ENCODE data around the gene CLEC18A. TPM values are rescaled to one million over a fixed set of nuclear protein-coding genes. Genes with fewer than 3 reads are reported as not detected.
A peak's percentile ranks its signal among the peaks of the same experiment; 100 is the strongest.

CLEC18A gene
- total and polyA plus RNA-seq, 2 of the 4 experiments (the other 2 are of a cell fraction) = under 0.01 TPM; not detected in 1

DNA sequence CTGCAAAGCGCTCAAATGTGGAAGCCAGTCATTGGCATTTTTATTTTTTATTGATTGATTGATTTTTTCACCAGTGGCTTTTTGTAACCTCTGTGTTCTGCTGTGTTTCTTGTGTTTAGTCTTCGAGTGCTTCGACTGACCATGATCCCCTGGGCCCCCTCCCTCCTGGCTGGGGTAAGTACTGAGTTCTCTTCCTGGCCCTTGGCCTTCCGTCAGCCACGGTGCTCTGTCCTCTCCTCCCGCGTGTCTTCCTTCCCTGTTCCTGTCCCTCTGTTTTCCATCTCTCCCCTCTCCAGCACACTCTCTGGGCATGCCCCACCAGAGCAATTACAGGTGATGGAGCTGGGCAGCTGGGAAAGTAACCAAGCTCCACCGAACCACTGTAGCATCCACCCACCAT lies 25.8 kb upstream of the CLEC18A start:
- no peak for DNase-seq
- POLR2A ChIA-PET (ENCODE audit: unreplicated experiment) = no interaction called here
- dilution Hi-C loops (cut with HindIII; ENCODE audit: low sequenced_read_pairs, unreplicated experiment) = no loop called here

More for the DNA sequence above, 25.8 kb upstream of the CLEC18A start:
- no peak overlapping the region for H3K4me3 ChIP-seq (ENCODE audit: insufficient read depth, low read depth, low read length)
- CTCF ChIA-PET = interaction anchor here (0.7 kb wide), 1 partner anchor 124 kb away, joined by 3 read pairs; no protein-coding TSS in a partner anchor
- H3K56ac ChIP-seq (ENCODE audit: extremely low read depth, insufficient read depth, low read length) = no peak overlapping the region
- H2BK15ac ChIP-seq (ENCODE audit: low read depth, low read length) = peak overlapping the region; percentile 80; the same call in 2 of the 3 replicates
- H3K9me3 ChIP-seq (ENCODE audit: control insufficient read depth, insufficient read depth, low read length) = no peaks in the 10 kb centered on the region
- in situ Hi-C loops (cut with MboI; ENCODE audit: low sequenced_read_pairs) (no loop called here), intact Hi-C loops (cut with micrococcal nuclease) (no loop called here)
- peak overlapping the region; percentile 85 for H2AFZ ChIP-seq (replicated peaks; ENCODE audit: low read length, poor library complexity)
- no peaks in the 10 kb centered on the region for H4K20me1 ChIP-seq (ENCODE audit: insufficient read depth, low read length)
- H3K4ac ChIP-seq (ENCODE audit: low read depth, low read length) = peak overlapping the region; percentile 88
- peak overlapping the region; percentile 18 for H2AK9ac ChIP-seq (replicated peaks; ENCODE audit: low read depth, low read length, poor library complexity)
- peak overlapping the region; percentile 81 for H2AK5ac ChIP-seq (ENCODE audit: low read depth, low read length)
- peak overlapping the region; percentile 86 for H3K18ac ChIP-seq (ENCODE audit: low read depth, low read length)
- peaks cover 11% of the 10 kb centered on the region for H3K4me1 ChIP-seq (ENCODE audit: control insufficient read depth, insufficient read depth, low read length)
- no peak for TF ChIP-seq RFX5 (IDR thresholded peaks at IDR 0.05; ENCODE audit: low read depth, low read length)
- TF ChIP-seq FOS (IDR thresholded peaks at IDR 0.05; ENCODE audit: low read depth, low read length) = no peak
- TF ChIP-seq, protein P1, sequence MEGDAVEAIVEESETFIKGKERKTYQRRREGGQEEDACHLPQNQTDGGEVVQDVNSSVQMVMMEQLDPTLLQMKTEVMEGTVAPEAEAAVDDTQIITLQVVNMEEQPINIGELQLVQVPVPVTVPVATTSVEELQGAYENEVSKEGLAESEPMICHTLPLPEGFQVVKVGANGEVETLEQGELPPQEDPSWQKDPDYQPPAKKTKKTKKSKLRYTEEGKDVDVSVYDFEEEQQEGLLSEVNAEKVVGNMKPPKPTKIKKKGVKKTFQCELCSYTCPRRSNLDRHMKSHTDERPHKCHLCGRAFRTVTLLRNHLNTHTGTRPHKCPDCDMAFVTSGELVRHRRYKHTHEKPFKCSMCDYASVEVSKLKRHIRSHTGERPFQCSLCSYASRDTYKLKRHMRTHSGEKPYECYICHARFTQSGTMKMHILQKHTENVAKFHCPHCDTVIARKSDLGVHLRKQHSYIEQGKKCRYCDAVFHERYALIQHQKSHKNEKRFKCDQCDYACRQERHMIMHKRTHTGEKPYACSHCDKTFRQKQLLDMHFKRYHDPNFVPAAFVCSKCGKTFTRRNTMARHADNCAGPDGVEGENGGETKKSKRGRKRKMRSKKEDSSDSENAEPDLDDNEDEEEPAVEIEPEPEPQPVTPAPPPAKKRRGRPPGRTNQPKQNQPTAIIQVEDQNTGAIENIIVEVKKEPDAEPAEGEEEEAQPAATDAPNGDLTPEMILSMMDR (conservative IDR thresholded peaks at IDR 0.05; ENCODE audit: low read depth, low read length) = no peak
- peak overlapping the region; percentile 86 to 89; a peak in 3 of 4 replicates for H4K8ac ChIP-seq (ENCODE audit: low read depth in 2 of 2, low read length in 2 of 2)
- H2BK5ac ChIP-seq (ENCODE audit: low read depth, low read length, poor library complexity, severe bottlenecking) = peak overlapping the region; percentile 33
- H3K14ac ChIP-seq (replicated peaks; ENCODE audit: low read depth, low read length) = peak overlapping the region; percentile 71
- BruUV-seq (replicated peaks) = no TSS peak
- H3K9ac ChIP-seq (ENCODE audit: low read depth, low read length) = 0 out of 2 replicates have a peak overlapping the region, but pooled peaks have one; percentile 53
- no peaks in the 10 kb centered on the region for H3K36me3 ChIP-seq (ENCODE audit: control insufficient read depth, insufficient read depth, low read length)
- peaks cover 13% of the 10 kb centered on the region; the same call in 1 of the 2 replicates for H3K9me1 ChIP-seq (ENCODE audit: insufficient read depth, low read length)
- H3K79me1 ChIP-seq (ENCODE audit: low read depth in 1 of 2, low read length in 2 of 2) = peaks cover 0 to 18% of the 10 kb centered on the region in 2 experiments; a peak in 3 of 4 replicates
- H2BK20ac ChIP-seq (ENCODE audit: low read depth, low read length) = peak overlapping the region; percentile 62; the same call in 1 of the 2 replicates
- no peak overlapping the region; the same call in 1 of the 2 replicates for H3K4me2 ChIP-seq (ENCODE audit: low read depth, low read length)
- no peak overlapping the region for H3K27ac ChIP-seq (ENCODE audit: insufficient read depth, low read length)
- H2BK120ac ChIP-seq (ENCODE audit: low read depth, low read length) = peak overlapping the region; percentile 86
- peak overlapping the region; percentile 68; the same call in 1 of the 2 replicates for H3K23ac ChIP-seq (ENCODE audit: low read depth, low read length)
- 85% methylated on average over 4 of the region's 8 CpGs; no CpG with 5 or more reads in 1 of the 2 experiments for WGBS, 2 experiments (ENCODE audit: extremely low coverage in 2 of 2, insufficient read length in 1 of 2)
- H3K27me3 ChIP-seq (ENCODE audit: control insufficient read depth, insufficient read depth, low read length) = no peaks in the 10 kb centered on the region
- H4K91ac ChIP-seq (ENCODE audit: insufficient read depth, low read depth, low read length) = peak overlapping the region; percentile 79
- H4K5ac ChIP-seq (ENCODE audit: low read depth, low read length) = peak overlapping the region; percentile 90
- no peak for ATAC-seq (ENCODE audit: low read depth)
